HFF-Myc (cell line): ENCODE data around the gene BACH2.

Experiments
- DNase-seq: peaks from one replicate; pipeline ENCODE4 v3.0.0-alpha.2; 2011; ENCODE audit warnings: low read depth; ENCODE audit errors: extremely low read depth
- H3K4me3 ChIP-seq: replicated peaks from 2 replicates; pipeline ENCODE4 v1.5.1; 2011; ENCODE audit warnings: low read depth, mild to moderate bottlenecking, control low read depth, low read length
- TF ChIP-seq, protein P1 (sequence below): IDR thresholded peaks from 2 replicates; pipeline ENCODE4 v1.5.1; 2012; ENCODE audit warnings: mild to moderate bottlenecking, low read depth, low read length, control low read depth; ENCODE audit errors: missing control alignments

BACH2 gene

DNA sequence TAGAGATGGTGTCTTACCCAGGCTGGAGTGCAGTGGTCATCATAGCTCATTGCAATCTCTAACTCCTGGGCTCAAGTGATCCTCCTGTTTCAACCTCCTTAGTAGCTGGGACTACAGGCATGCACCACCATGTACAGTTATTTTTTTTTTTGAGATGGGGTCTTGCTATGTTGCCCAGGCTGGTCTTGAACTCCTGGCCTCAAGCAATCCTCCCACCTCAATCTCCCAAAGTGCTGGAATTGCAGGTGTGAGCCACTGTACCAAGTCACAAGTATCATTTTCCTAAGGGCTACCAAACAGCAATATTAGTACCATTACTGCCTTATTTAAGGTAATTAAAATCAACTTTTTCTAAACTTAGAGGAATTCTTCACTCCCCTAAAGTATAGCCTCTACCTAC is 49.4 kb downstream of the BACH2 start:
- no peak overlapping the region for H3K4me3 ChIP-seq
- no peak for DNase-seq
- TF ChIP-seq, protein P1, sequence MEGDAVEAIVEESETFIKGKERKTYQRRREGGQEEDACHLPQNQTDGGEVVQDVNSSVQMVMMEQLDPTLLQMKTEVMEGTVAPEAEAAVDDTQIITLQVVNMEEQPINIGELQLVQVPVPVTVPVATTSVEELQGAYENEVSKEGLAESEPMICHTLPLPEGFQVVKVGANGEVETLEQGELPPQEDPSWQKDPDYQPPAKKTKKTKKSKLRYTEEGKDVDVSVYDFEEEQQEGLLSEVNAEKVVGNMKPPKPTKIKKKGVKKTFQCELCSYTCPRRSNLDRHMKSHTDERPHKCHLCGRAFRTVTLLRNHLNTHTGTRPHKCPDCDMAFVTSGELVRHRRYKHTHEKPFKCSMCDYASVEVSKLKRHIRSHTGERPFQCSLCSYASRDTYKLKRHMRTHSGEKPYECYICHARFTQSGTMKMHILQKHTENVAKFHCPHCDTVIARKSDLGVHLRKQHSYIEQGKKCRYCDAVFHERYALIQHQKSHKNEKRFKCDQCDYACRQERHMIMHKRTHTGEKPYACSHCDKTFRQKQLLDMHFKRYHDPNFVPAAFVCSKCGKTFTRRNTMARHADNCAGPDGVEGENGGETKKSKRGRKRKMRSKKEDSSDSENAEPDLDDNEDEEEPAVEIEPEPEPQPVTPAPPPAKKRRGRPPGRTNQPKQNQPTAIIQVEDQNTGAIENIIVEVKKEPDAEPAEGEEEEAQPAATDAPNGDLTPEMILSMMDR: no peak

GRCh38 chr6:90241229-90241880 is 55.3 kb downstream of the BACH2 start:
- H3K4me3 ChIP-seq: no peak overlapping the region
- DNase-seq: no peak

DNA sequence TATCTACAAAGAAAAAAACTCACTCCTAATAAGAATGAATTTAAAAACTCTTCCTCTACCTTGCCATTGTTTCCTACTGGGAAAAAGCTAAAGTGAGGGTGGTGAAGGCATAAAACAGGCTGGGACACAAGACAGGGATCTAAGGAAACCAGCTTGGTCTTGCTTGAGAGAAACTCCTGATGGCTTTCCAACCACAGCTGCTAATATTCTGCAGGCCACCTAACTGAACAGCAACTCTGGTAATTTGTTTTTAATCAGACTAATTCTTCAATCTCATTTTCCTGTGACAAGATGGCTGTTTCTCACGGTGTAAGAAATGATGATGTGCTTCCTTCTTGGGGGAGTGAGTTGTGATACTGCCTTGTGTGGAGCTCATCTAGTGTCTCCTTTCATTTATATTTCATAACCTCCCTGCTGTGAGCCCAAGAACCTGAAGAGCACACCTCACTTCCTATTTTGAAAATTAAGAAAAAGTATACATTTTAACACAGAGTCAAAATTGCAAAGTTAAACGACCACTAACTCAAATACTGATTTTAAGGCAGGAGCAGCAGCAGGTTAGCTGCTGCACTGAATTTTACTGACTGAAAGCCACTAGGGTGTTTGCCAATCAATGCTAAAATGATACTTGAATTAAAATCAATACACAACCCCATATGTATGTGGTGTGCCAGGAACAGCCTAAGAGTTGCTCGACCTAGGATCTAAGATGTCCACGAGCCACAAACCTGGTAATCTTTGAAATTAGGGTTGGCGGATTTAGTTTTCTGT is 58.0 kb downstream of the BACH2 start:
- no peak for DNase-seq
- H3K4me3 ChIP-seq: no peak overlapping the region
- TF ChIP-seq, protein P1: no peak

More at GRCh38 chr6:90241229-90241880, 55.3 kb downstream of the BACH2 start:
- TF ChIP-seq, protein P1: no peak

DNA sequence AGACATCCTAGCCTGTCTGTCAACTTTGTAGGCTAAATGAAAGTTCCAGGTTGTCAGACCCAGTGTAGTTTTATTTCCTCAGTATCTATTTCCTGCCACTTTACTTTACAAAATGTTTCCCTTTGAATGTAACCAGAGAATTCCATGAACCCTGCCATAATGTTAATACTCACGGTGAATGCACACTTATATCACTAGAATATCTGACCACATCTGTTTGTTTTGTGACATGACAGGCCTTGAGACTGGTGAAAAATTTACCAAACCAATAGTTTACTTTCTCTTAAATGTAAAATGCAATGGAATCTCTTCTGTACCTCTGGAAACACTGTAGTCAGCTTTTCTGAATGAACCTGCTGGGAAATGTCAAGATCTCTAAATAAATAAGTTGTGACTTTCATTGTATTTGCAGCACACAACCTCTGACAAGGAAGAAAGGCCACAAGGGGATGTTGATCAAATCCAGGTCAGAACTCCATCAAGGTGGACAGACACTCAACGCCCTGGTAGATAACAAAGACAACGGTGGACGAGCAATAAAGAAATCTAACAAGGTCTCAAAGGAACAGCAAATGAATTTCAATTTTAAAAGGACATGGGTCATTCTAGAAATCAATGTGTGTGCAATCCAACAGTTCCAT is 59.2 kb downstream of the BACH2 start:
- DNase-seq: no peak
- no peak overlapping the region for H3K4me3 ChIP-seq
- TF ChIP-seq, protein P1: no peak

DNA sequence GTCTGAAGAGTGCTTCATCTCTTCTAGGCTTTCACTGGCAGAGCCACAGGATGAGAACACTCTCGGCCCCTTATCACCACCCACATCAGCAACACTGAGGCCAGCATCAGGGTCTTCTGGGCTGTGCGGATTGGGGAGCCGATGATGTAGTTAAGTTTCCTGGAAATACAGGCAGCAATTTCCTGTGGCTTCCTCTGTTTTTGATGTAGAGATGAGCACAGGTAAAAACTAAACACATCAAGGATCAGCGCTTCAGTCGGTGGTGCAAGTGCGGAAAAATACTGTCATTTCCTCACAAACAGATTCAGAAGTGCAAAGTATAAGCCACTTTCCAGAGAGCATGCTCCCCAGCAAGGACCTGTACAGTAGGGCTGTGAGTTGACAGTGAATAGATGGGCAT is 62.6 kb downstream of the BACH2 start:
- TF ChIP-seq, protein P1: no peak
- DNase-seq: no peak
- no peak overlapping the region for H3K4me3 ChIP-seq

DNA sequence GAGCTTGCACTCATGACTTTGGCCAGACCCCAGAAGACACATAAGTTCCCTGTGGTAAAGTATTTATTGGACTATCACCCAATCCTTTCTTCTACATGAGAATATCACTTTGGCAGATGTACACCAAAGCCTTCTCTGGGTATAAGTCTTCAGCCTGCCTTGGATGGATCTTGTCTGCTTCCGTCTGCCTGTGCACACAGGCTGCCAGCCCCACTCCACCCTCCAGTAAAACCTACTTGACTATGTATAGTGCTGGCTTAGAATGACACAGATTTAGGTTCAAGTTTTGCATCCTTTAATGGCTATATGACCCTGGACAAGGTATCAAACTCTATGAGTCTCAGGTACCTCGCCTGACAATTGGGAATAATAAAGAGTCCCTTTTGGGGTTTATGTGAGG is 63.4 kb downstream of the BACH2 start:
- no peak for DNase-seq
- no peak overlapping the region for H3K4me3 ChIP-seq
- TF ChIP-seq, protein P1: no peak
